MM.1S (cell line): ENCODE results near the gene EXOSC10.

Source experiments
- DNase-seq: peaks from one replicate; pipeline ENCODE4 v3.0.0-alpha.2; 2015
- H2AFZ ChIP-seq: fragments of 300-600 bp; sonication (generic); 2 replicates; pipeline ENCODE4 v1.6.0; 2016; ENCODE audit warnings: antibody characterized with exemption, low read length
- H3F3A ChIP-seq: fragments of 300-600 bp; sonication (generic); 2 replicates; pipeline ENCODE4 v1.6.1; 2016; ENCODE audit warnings: mild to moderate bottlenecking, antibody characterized with exemption, low read length, moderate library complexity, mixed read lengths; ENCODE audit not compliant: insufficient read depth
- H3K27ac ChIP-seq: fragments of 300-600 bp; sonication (generic); 2 replicates; pipeline ENCODE4 v1.5.1; 2016; ENCODE audit warnings: mild to moderate bottlenecking, low read length
- H3K27me3 ChIP-seq: fragments of 300-600 bp; sonication (generic); replicated peaks from 2 replicates; pipeline ENCODE4 v1.6.0; 2016; ENCODE audit warnings: low read length; ENCODE audit not compliant: insufficient read depth
- H3K36me3 ChIP-seq: fragments of 300-600 bp; sonication (generic); replicated peaks from 2 replicates; pipeline ENCODE4 v1.6.1; 2016; ENCODE audit warnings: mild to moderate bottlenecking, low read length, mixed read lengths; ENCODE audit not compliant: insufficient read depth
- H3K4me1 ChIP-seq: fragments of 300-600 bp; sonication (generic); 2 replicates; pipeline ENCODE4 v1.6.1; 2016; ENCODE audit warnings: low read length, mixed read lengths
- H3K4me2 ChIP-seq: fragments of 300-600 bp; sonication (generic); 2 replicates; pipeline ENCODE4 v1.6.0; 2016; ENCODE audit warnings: low read depth, low read length
- H3K4me3 ChIP-seq: fragments of 300-600 bp; sonication (generic); 2 replicates; pipeline ENCODE4 v1.5.1; 2016; ENCODE audit warnings: low read length, mixed read lengths
- H3K79me2 ChIP-seq: fragments of 300-600 bp; sonication (generic); 2 replicates; pipeline ENCODE4 v1.6.1; 2016; ENCODE audit warnings: mixed run types, low read length, mixed read lengths
- H3K9ac ChIP-seq: fragments of 300-600 bp; sonication (generic); 2 replicates; pipeline ENCODE4 v1.6.1; 2016; ENCODE audit warnings: low read length, mixed read lengths
- H3K9me2 ChIP-seq: fragments of 300-600 bp; sonication (generic); replicated peaks from 2 replicates; pipeline ENCODE4 v1.6.1; 2016; ENCODE audit warnings: mild to moderate bottlenecking, low read length, mixed read lengths; ENCODE audit not compliant: insufficient read depth
- H3K9me3 ChIP-seq: fragments of 300-600 bp; sonication (generic); replicated peaks from 2 replicates; pipeline ENCODE4 v1.6.1; 2016; ENCODE audit warnings: mild to moderate bottlenecking, low read length, mixed read lengths; ENCODE audit not compliant: insufficient read depth
- H4K20me1 ChIP-seq: fragments of 300-600 bp; sonication (generic); 2 replicates; pipeline ENCODE4 v1.6.1; 2016; ENCODE audit warnings: mild to moderate bottlenecking, low read length, moderate library complexity, mixed read lengths; ENCODE audit not compliant: insufficient read depth
- CTCF ChIP-seq: fragments of 300-600 bp; sonication (generic); IDR thresholded peaks from 2 replicates; pipeline ENCODE4 v1.5.1; 2016; ENCODE audit warnings: antibody characterized with exemption, low read length, mixed read lengths
- EZH2 ChIP-seq: fragments of 300-600 bp; sonication (generic); optimal IDR thresholded peaks from 2 replicates; pipeline ENCODE3; 2017; ENCODE audit warnings: low read depth, mild to moderate bottlenecking, antibody characterized with exemption, low read length, mixed read lengths
- EZH2phosphoT487 ChIP-seq: fragments of 300-600 bp; sonication (generic); IDR thresholded peaks from 2 replicates; pipeline ENCODE4 v1.6.1; 2018; ENCODE audit warnings: antibody characterized with exemption, low read length

EXOSC10 gene

GRCh38 chr1:11055676-11056075 is 44.0 kb downstream of the EXOSC10 start:
- Histone ChIP-seq H3K27me3 (no peaks in the 10 kb centered on the region), H3K36me3 (no peaks in the 10 kb centered on the region; the same call in none of the 2 replicates), H3K79me2 (peaks cover 31% of the 10 kb centered on the region), H3K4me1 (peaks cover 7% of the 10 kb centered on the region), H3K27ac (no peak overlapping the region), H2AFZ (no peak overlapping the region), H3K9ac (no peak overlapping the region), H3K4me3 (no peak overlapping the region), H3K9me3 (no peaks in the 10 kb centered on the region), H4K20me1 (0 out of 2 replicates have a peak, but pooled peaks cover 3% of the 10 kb centered on the region), H3K4me2 (no peak overlapping the region), H3F3A (peaks cover 27% of the 10 kb centered on the region), H3K9me2 (no peaks in the 10 kb centered on the region)
- TF ChIP-seq EZH2 (no peak), CTCF (no peak), EZH2phosphoT487 (no peak)
- DNase-seq: no peak

GRCh38 chr1:11054666-11055065 is 45.0 kb downstream of the EXOSC10 start:
- Histone ChIP-seq H3K27me3 (no peaks in the 10 kb centered on the region), H3K9me3 (no peaks in the 10 kb centered on the region), H3K27ac (no peak overlapping the region), H4K20me1 (0 out of 2 replicates have a peak, but pooled peaks cover 3% of the 10 kb centered on the region), H3F3A (peaks cover 23% of the 10 kb centered on the region), H3K9ac (no peak overlapping the region), H3K4me1 (peaks cover 5% of the 10 kb centered on the region), H2AFZ (no peak overlapping the region), H3K4me2 (no peak overlapping the region), H3K4me3 (no peak overlapping the region), H3K9me2 (no peaks in the 10 kb centered on the region), H3K36me3 (no peaks in the 10 kb centered on the region; the same call in none of the 2 replicates), H3K79me2 (peaks cover 25% of the 10 kb centered on the region)
- TF ChIP-seq EZH2 (no peak), CTCF (no peak), EZH2phosphoT487 (no peak)
- DNase-seq: no peak

GRCh38 chr1:11054181-11054580 is 45.5 kb downstream of the EXOSC10 start:
- H3K4me1 ChIP-seq: peaks cover 5% of the 10 kb centered on the region
- peaks cover 20% of the 10 kb centered on the region for H3K79me2 ChIP-seq
- H3F3A ChIP-seq: peaks cover 23% of the 10 kb centered on the region
- H2AFZ ChIP-seq: no peak overlapping the region
- no peaks in the 10 kb centered on the region for H3K27me3 ChIP-seq
- TF ChIP-seq CTCF (no peak), EZH2 (no peak), EZH2phosphoT487 (no peak)
- no peaks in the 10 kb centered on the region for H3K9me2 ChIP-seq
- H3K27ac ChIP-seq: no peak overlapping the region
- H3K9ac ChIP-seq: no peak overlapping the region
- H3K4me3 ChIP-seq: no peak overlapping the region
- no peak for DNase-seq
- H3K36me3 ChIP-seq: no peaks in the 10 kb centered on the region; the same call in none of the 2 replicates
- no peak overlapping the region for H3K4me2 ChIP-seq
- no peaks in the 10 kb centered on the region for H3K9me3 ChIP-seq
- H4K20me1 ChIP-seq: 0 out of 2 replicates have a peak, but pooled peaks cover 3% of the 10 kb centered on the region
